OCI-LY7 (cell line): ENCODE data around the gene RALGAPA2.

ENCODE experiments used
- EZH2phosphoT487 ChIP-seq: fragments of 200-600 bp; sonication (generic); IDR thresholded peaks from 2 replicates; pipeline ENCODE4 v1.6.1; 2018; ENCODE audit warnings: low read depth, borderline replicate concordance, mild to moderate bottlenecking, mixed run types, antibody characterized with exemption, low read length, moderate library complexity, mixed read lengths
- TF ChIP-seq, protein P1 (sequence below): fragments of 200-600 bp; sonication (generic); conservative IDR thresholded peaks from 2 replicates; pipeline ENCODE4 v1.5.1; 2014; ENCODE audit warnings: mild to moderate bottlenecking, antibody characterized with exemption, low read length, moderate library complexity, mixed read lengths

DNA sequence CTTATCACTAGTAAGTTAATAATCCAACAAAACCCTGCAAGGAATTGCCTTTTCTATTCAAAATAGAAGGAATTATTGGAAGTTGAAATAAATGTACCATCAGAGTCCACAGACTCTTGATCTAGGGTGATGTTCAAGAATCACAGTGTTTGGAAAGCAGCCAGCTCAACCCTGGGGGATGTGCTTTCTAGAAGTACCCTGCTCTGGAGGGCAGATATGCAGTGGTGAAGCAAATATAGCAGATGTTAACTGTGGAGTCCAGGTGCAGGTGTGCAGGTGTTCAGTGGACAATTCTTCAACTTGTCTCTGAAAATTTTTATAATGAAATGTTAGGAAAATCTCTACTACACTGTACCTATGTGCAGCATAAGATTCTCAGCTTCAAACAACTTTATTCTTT, 353.6 kb downstream of the RALGAPA2 start:
- TF ChIP-seq, protein P1, sequence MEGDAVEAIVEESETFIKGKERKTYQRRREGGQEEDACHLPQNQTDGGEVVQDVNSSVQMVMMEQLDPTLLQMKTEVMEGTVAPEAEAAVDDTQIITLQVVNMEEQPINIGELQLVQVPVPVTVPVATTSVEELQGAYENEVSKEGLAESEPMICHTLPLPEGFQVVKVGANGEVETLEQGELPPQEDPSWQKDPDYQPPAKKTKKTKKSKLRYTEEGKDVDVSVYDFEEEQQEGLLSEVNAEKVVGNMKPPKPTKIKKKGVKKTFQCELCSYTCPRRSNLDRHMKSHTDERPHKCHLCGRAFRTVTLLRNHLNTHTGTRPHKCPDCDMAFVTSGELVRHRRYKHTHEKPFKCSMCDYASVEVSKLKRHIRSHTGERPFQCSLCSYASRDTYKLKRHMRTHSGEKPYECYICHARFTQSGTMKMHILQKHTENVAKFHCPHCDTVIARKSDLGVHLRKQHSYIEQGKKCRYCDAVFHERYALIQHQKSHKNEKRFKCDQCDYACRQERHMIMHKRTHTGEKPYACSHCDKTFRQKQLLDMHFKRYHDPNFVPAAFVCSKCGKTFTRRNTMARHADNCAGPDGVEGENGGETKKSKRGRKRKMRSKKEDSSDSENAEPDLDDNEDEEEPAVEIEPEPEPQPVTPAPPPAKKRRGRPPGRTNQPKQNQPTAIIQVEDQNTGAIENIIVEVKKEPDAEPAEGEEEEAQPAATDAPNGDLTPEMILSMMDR: no peak
- TF ChIP-seq EZH2phosphoT487: no peak
